Prostate gland (tissue), 2 donors: ENCODE results near the gene MSX2.

Experiments used
- POLR2A ChIP-seq: fragments of 450-650 bp; IDR thresholded peaks from one replicate; pipeline ENCODE4 v1.6.1; 2016; ENCODE audit warnings: antibody characterized with exemption, mild to moderate bottlenecking
- TF ChIP-seq, protein P1 (sequence below), 4 experiments: fragments of 200-600 bp in 2 of 4; fragments of 450-650 bp in 2 of 4; sonication (generic) in 2 of 4; IDR thresholded peaks; 1 replicate in 3 of 4; 2 replicates in 1 of 4; pipeline ENCODE4 v1.5.1; 2016 to 2019; ENCODE audit warnings: antibody characterized with exemption in 4 of 4, mild to moderate bottlenecking in 2 of 4, moderate library complexity in 2 of 4

DNA sequence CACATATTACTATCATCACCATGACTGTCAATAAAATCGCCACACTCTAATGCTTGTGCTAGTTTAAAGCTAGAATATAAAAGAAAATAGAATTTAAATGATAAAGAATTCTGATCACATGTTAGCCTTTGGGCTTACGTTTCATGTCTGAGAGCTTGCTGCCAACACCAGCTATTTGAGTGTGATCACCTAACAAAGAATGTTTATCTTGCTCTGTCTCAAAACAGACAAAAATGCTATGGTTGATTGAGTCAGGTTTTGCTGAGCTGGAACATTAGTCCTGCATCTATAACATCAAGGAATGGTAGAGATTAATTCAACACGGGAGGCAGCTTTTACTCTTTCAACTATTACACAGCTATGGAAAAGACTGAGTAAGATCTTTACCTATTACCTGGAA lies 50.7 kb downstream of the MSX2 start:
- TF ChIP-seq, protein P1, sequence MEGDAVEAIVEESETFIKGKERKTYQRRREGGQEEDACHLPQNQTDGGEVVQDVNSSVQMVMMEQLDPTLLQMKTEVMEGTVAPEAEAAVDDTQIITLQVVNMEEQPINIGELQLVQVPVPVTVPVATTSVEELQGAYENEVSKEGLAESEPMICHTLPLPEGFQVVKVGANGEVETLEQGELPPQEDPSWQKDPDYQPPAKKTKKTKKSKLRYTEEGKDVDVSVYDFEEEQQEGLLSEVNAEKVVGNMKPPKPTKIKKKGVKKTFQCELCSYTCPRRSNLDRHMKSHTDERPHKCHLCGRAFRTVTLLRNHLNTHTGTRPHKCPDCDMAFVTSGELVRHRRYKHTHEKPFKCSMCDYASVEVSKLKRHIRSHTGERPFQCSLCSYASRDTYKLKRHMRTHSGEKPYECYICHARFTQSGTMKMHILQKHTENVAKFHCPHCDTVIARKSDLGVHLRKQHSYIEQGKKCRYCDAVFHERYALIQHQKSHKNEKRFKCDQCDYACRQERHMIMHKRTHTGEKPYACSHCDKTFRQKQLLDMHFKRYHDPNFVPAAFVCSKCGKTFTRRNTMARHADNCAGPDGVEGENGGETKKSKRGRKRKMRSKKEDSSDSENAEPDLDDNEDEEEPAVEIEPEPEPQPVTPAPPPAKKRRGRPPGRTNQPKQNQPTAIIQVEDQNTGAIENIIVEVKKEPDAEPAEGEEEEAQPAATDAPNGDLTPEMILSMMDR (IDR thresholded peaks at IDR 0.05): no peak
- no peak for TF ChIP-seq POLR2A
